IMR-90 (cell line): Measurements from ENCODE around the gene CCT7. TPM values are rescaled to one million over a fixed set of nuclear protein-coding genes. Genes with fewer than 3 reads are reported as not detected.

Experiments
- ATAC-seq: fragments of 200-7000 bp; cut with Tn5 transposase; 2 replicates; pipeline ENCODE4 v1.9.1; 2020; ENCODE audit warnings: low read depth, mild to moderate bottlenecking, moderate library complexity
- BruUV-seq: library from RNA; stranded (reverse); fragments of 400-500 nt; replicated peaks from 2 replicates; lab custom pipeline; 2021; lab: Mats Ljungman, UMichigan
- CTCF ChIA-PET: fragments of 300-600 bp; formaldehyde crosslinking; extraction: SDS; loops from one replicate; lab custom pipeline; 2021; ENCODE audit warnings: antibody characterized with exemption; lab: Yijun Ruan, JAX
- POLR2A ChIA-PET: fragments of 300-600 bp; sonication (Branson Sonifier 250); formaldehyde crosslinking; loops from one replicate; lab custom pipeline; 2022; ENCODE audit warnings: antibody characterized with exemption; ENCODE audit not compliant: unreplicated experiment; lab: Charles Lee
- DNase-seq: peaks from one replicate; pipeline ENCODE4 v3.0.0; 2013
- H2AFZ ChIP-seq: replicated peaks from 2 replicates; pipeline ENCODE3; 2013; ENCODE audit warnings: low read length, mild to moderate bottlenecking; ENCODE audit not compliant: poor library complexity
- H2AK5ac ChIP-seq: 2 replicates; pipeline ENCODE4 v1.6.1; 2013; ENCODE audit warnings: low read depth, low read length, inconsistent platforms
- H2AK9ac ChIP-seq: replicated peaks from 2 replicates; pipeline ENCODE3; 2013; ENCODE audit warnings: mild to moderate bottlenecking, low read depth, low read length, moderate library complexity; ENCODE audit not compliant: poor library complexity
- H2BK120ac ChIP-seq: 2 replicates; pipeline ENCODE4 v1.6.1; 2013; ENCODE audit warnings: low read depth, low read length, inconsistent platforms
- H2BK15ac ChIP-seq: 3 replicates; pipeline ENCODE4 v1.6.1; 2013; ENCODE audit warnings: low read depth, low read length, inconsistent platforms
- H2BK20ac ChIP-seq: 2 replicates; pipeline ENCODE4 v1.6.1; 2013; ENCODE audit warnings: low read depth, mild to moderate bottlenecking, inconsistent platforms, low read length, moderate library complexity
- H2BK5ac ChIP-seq: 2 replicates; pipeline ENCODE4 v1.6.1; 2013; ENCODE audit warnings: mild to moderate bottlenecking, low read depth, low read length, inconsistent platforms; ENCODE audit not compliant: poor library complexity, severe bottlenecking
- H3K14ac ChIP-seq: replicated peaks from 2 replicates; pipeline ENCODE4 v1.6.1; 2013; ENCODE audit warnings: low read depth, low read length, inconsistent platforms
- H3K18ac ChIP-seq: 2 replicates; pipeline ENCODE4 v1.6.1; 2013; ENCODE audit warnings: low read depth, low read length, control low read depth
- H3K23ac ChIP-seq: 2 replicates; pipeline ENCODE4 v1.6.1; 2013; ENCODE audit warnings: low read depth, low read length, inconsistent platforms
- H3K27ac ChIP-seq: 2 replicates; pipeline ENCODE4 v1.5.1; 2013; ENCODE audit warnings: mild to moderate bottlenecking, control low read depth, low read length; ENCODE audit not compliant: insufficient read depth
- H3K27me3 ChIP-seq: 2 replicates; pipeline ENCODE4 v1.6.1; 2013; ENCODE audit warnings: low read length; ENCODE audit not compliant: control insufficient read depth, insufficient read depth
- H3K36me3 ChIP-seq: 2 replicates; pipeline ENCODE4 v1.6.1; 2013; ENCODE audit warnings: low read length, mixed read lengths; ENCODE audit not compliant: control insufficient read depth, insufficient read depth
- H3K4ac ChIP-seq: 2 replicates; pipeline ENCODE4 v1.6.1; 2013; ENCODE audit warnings: low read depth, low read length, inconsistent platforms
- H3K4me1 ChIP-seq: 2 replicates; pipeline ENCODE4 v1.6.1; 2013; ENCODE audit warnings: low read length, mixed read lengths; ENCODE audit not compliant: control insufficient read depth, insufficient read depth
- H3K4me2 ChIP-seq: 2 replicates; pipeline ENCODE4 v1.6.1; 2013; ENCODE audit warnings: low read depth, mild to moderate bottlenecking, control low read depth, low read length, moderate library complexity
- H3K4me3 ChIP-seq: 2 replicates; pipeline ENCODE4 v1.5.1; 2013; ENCODE audit warnings: low read depth, mild to moderate bottlenecking, control low read depth, low read length, moderate library complexity; ENCODE audit not compliant: insufficient read depth
- H3K56ac ChIP-seq: 2 replicates; pipeline ENCODE4 v1.6.1; 2013; ENCODE audit warnings: low read length, inconsistent platforms; ENCODE audit not compliant: insufficient read depth; ENCODE audit errors: extremely low read depth
- H3K79me1 ChIP-seq, 2 experiments: 2 replicates each; pipeline ENCODE4 v1.6.1; 2013; ENCODE audit warnings: low read length in 2 of 2, inconsistent platforms in 1 of 2, low read depth in 1 of 2
- H3K9ac ChIP-seq: 2 replicates; pipeline ENCODE4 v1.6.1; 2013; ENCODE audit warnings: low read depth, low read length, control low read depth
- H3K9me1 ChIP-seq: 2 replicates; pipeline ENCODE4 v1.6.1; 2013; ENCODE audit warnings: low read length, inconsistent platforms; ENCODE audit not compliant: insufficient read depth
- H3K9me3 ChIP-seq: 2 replicates; pipeline ENCODE4 v1.6.1; 2013; ENCODE audit warnings: low read length; ENCODE audit not compliant: control insufficient read depth, insufficient read depth
- H4K20me1 ChIP-seq: 2 replicates; pipeline ENCODE4 v1.6.1; 2013; ENCODE audit warnings: low read length, inconsistent platforms; ENCODE audit not compliant: insufficient read depth
- H4K5ac ChIP-seq: 2 replicates; pipeline ENCODE4 v1.6.1; 2013; ENCODE audit warnings: mild to moderate bottlenecking, low read depth, low read length, control low read depth
- H4K8ac ChIP-seq, 2 experiments: 2 replicates each; pipeline ENCODE4 v1.6.1; 2013; ENCODE audit warnings: low read depth in 2 of 2, low read length in 2 of 2, control low read depth in 1 of 2, inconsistent platforms in 1 of 2
- H4K91ac ChIP-seq: 2 replicates; pipeline ENCODE4 v1.6.1; 2013; ENCODE audit warnings: low read depth, low read length, inconsistent platforms; ENCODE audit not compliant: insufficient read depth
- CEBPB ChIP-seq: IDR thresholded peaks from 2 replicates; pipeline ENCODE4 v1.6.1; 2012; ENCODE audit warnings: low read depth, low read length, improper control_type of control experiment
- CHD1 ChIP-seq: IDR thresholded peaks from 2 replicates; pipeline ENCODE4 v1.6.1; 2012; ENCODE audit warnings: low read depth, low read length, improper control_type of control experiment
- ELK1 ChIP-seq: fragments of 150-350 bp; IDR thresholded peaks from 2 replicates; pipeline ENCODE4 v1.6.1; 2016; ENCODE audit warnings: low read depth, mild to moderate bottlenecking, low read length, moderate library complexity, borderline replicate concordance
- MXI1 ChIP-seq: IDR thresholded peaks from 2 replicates; pipeline ENCODE4 v1.6.1; 2012; ENCODE audit warnings: low read depth, mild to moderate bottlenecking, low read length, moderate library complexity, borderline replicate concordance
- RFX5 ChIP-seq: IDR thresholded peaks from 2 replicates; pipeline ENCODE4 v1.8.0; 2012; ENCODE audit warnings: low read depth, mild to moderate bottlenecking, low read length, moderate library complexity
- dilution Hi-C: fragments of 300-500 bp; cut with HindIII; formaldehyde crosslinking; loops from one replicate; pipeline ENCODE4 v1.14.3; 2018; ENCODE audit warnings: low sequenced_read_pairs; ENCODE audit not compliant: unreplicated experiment
- in situ Hi-C: fragments of 300-500 bp; cut with MboI; formaldehyde crosslinking; loops from 3 replicates; pipeline ENCODE4 v1.14.3; 2019; ENCODE audit warnings: low sequenced_read_pairs, inconsistent platforms, mixed read lengths
- intact Hi-C: fragments of 100-400 bp; cut with micrococcal nuclease; formaldehyde crosslinking; loops from 2 replicates; pipeline ENCODE4 v1.10.0; 2022
- polyA plus RNA-seq, 3 experiments: library from polyadenylated mRNA; depleted of rRNA; stranded (reverse); fragments of >200 nt; gene quantifications; 2 replicates each; pipeline ENCODE4 v1.2.3, GENCODE V29; 2012; ENCODE audit warnings: low replicate concordance in 1 of 3
- total RNA-seq: library from RNA; depleted of rRNA; stranded (reverse); fragments of >200 nt; gene quantifications from 2 replicates; pipeline ENCODE4 v1.2.3, GENCODE V29; 2012

CCT7 gene
- total and polyA plus RNA-seq, 2 of the 4 experiments (the other 2 are of a cell fraction): 321 to 575 TPM

- H3K18ac ChIP-seq: no peak overlapping the region
- H2BK15ac ChIP-seq: no peak overlapping the region
- no peak overlapping the region for H4K5ac ChIP-seq
- peaks cover 16% of the 10 kb centered on the region for H3K36me3 ChIP-seq
- H3K56ac ChIP-seq: no peak overlapping the region
- no TSS peak for BruUV-seq
- H4K91ac ChIP-seq: no peak overlapping the region
- peak; percentile 59 for DNase-seq
- H3K9me3 ChIP-seq: no peaks in the 10 kb centered on the region
- H3K4me1 ChIP-seq: peaks cover 6% of the 10 kb centered on the region
- ATAC-seq: peak; percentile 25
- no peak overlapping the region for H2BK120ac ChIP-seq
- dilution Hi-C loops: no loop called here
- no peaks in the 10 kb centered on the region; the same call in 1 of the 2 replicates for H4K20me1 ChIP-seq
- H2AK5ac ChIP-seq: no peak overlapping the region
- H2AK9ac ChIP-seq: peak overlapping the region; percentile 37
- POLR2A ChIA-PET: no interaction called here
- in situ Hi-C loops: no loop called here
- H3K27ac ChIP-seq: no peak overlapping the region
- H3K27me3 ChIP-seq: no peaks in the 10 kb centered on the region
- H3K9me1 ChIP-seq: peaks cover 24% of the 10 kb centered on the region
- no peak overlapping the region for H3K9ac ChIP-seq
- peaks cover 24 to 52% of the 10 kb centered on the region in 2 experiments; a peak in 3 of 4 replicates for H3K79me1 ChIP-seq
- intact Hi-C loops: no loop called here
- H4K8ac ChIP-seq: no peak overlapping the region
- no peak overlapping the region for H3K23ac ChIP-seq
- H3K4ac ChIP-seq: no peak overlapping the region
- H2AFZ ChIP-seq: no peak overlapping the region
- CTCF ChIA-PET: no interaction called here
- peak overlapping the region; percentile 23 for H2BK5ac ChIP-seq
- H3K4me2 ChIP-seq: no peak overlapping the region
- TF ChIP-seq CHD1 (no peak), RFX5 (no peak), ELK1 (no peak), CEBPB (peak; percentile 74), MXI1 (no peak)
- H3K14ac ChIP-seq: no peak overlapping the region
- no peak overlapping the region for H2BK20ac ChIP-seq
- no peak overlapping the region for H3K4me3 ChIP-seq
Measured at GRCh38 chr2:73218298-73218697, 15.8 kb upstream of the CCT7 start.
